22Rv1 (cell line): Measurements from ENCODE around the gene PTBP2.

ENCODE experiments used
- ZFX ChIP-seq: fragments of 450-650 bp; IDR thresholded peaks from 2 replicates; pipeline ENCODE4 v1.6.1; 2017; ENCODE audit warnings: antibody characterized with exemption, borderline replicate concordance
- TF ChIP-seq, protein P1 (sequence below): fragments of 450-650 bp; IDR thresholded peaks from 2 replicates; pipeline ENCODE4 v1.5.1; 2017; ENCODE audit warnings: mild to moderate bottlenecking

DNA sequence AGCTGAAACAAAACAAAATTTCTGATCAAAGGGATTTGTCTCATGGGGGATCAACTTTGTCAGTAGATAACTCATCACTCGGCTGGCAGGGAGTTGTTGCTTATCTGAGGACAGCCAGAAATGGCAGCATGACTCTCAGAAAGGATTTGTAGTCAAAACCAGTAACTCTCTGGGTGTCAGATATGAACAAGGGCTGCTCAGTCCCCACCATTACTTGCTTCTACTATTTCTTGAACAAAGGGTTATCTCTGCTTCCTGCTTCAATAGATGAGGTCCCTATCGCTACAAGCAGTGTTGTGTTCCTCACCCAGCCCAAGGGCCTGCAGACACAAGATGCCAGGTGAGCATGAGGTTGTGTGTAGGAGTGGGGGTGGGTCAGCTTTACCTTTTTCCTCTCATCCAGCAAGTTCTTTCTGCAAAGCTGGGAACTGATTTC, 116.2 kb downstream of the PTBP2 start:
- TF ChIP-seq, protein P1, sequence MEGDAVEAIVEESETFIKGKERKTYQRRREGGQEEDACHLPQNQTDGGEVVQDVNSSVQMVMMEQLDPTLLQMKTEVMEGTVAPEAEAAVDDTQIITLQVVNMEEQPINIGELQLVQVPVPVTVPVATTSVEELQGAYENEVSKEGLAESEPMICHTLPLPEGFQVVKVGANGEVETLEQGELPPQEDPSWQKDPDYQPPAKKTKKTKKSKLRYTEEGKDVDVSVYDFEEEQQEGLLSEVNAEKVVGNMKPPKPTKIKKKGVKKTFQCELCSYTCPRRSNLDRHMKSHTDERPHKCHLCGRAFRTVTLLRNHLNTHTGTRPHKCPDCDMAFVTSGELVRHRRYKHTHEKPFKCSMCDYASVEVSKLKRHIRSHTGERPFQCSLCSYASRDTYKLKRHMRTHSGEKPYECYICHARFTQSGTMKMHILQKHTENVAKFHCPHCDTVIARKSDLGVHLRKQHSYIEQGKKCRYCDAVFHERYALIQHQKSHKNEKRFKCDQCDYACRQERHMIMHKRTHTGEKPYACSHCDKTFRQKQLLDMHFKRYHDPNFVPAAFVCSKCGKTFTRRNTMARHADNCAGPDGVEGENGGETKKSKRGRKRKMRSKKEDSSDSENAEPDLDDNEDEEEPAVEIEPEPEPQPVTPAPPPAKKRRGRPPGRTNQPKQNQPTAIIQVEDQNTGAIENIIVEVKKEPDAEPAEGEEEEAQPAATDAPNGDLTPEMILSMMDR, result no peak
- no peak for TF ChIP-seq ZFX
